ENCODE data around the gene TP53I3. TPM values are rescaled to one million over a fixed set of nuclear protein-coding genes. Genes with fewer than 3 reads are reported as not detected.
"Not testable (repeated sequence)": the region's sequence is repeated elsewhere in the genome, so short reads cannot be mapped to it uniquely, and the experiment has no call there.

The TP53I3 gene
- total RNA-seq, 2 experiments from 2014 or later: 5.3 to 6.5 TPM

GRCh38 chr2:24093270-24093669, 8.6 kb upstream of the TP53I3 start:
- H3K36me3 Mint-ChIP-seq (ENCODE audit: low read depth); H3K27ac Mint-ChIP-seq; H3K4me3 Mint-ChIP-seq; ATAC-seq; H3K27me3 Mint-ChIP-seq (ENCODE audit: low read depth); POLR2A ChIA-PET; H3K9me3 Mint-ChIP-seq (ENCODE audit: insufficient read depth); DNase-seq; H3K4me1 Mint-ChIP-seq (ENCODE audit: low read depth); CTCF ChIA-PET: not testable (repeated sequence)

GRCh38 chr2:24088821-24089359, 4.3 kb upstream of the TP53I3 start:
- Mint-ChIP-seq H3K4me3 (no peak overlapping the region), H3K4me1 (ENCODE audit: low read depth) (peaks cover 11% of the 10 kb centered on the region), H3K27me3 (ENCODE audit: low read depth) (no peaks in the 10 kb centered on the region), H3K36me3 (ENCODE audit: low read depth) (peaks cover 2% of the 10 kb centered on the region), H3K27ac (no peak overlapping the region), H3K9me3 (ENCODE audit: insufficient read depth) (no peaks in the 10 kb centered on the region)
- ChIA-PET CTCF (no interaction called here), POLR2A (no interaction called here)
- DNase-seq (no peak), ATAC-seq (no peak)

- no peaks in the 10 kb centered on the region for H3K9me3 Mint-ChIP-seq (ENCODE audit: insufficient read depth)
- POLR2A ChIA-PET: no interaction called here
- CTCF ChIA-PET: interaction anchor here (1.5 kb wide), 1 partner anchor 40 kb away, joined by 4 read pairs; the partner anchor contains the start of gene WDCP
Observed at GRCh38 chr2:24087032-24087431, 2.4 kb upstream of the TP53I3 start.

GRCh38 chr2:24086241-24086640, 1.6 kb upstream of the TP53I3 start:
- no peak for ATAC-seq
- Mint-ChIP-seq H3K4me3 (no peak overlapping the region), H3K27ac (no peak overlapping the region), H3K27me3 (ENCODE audit: low read depth) (no peaks in the 10 kb centered on the region), H3K4me1 (ENCODE audit: low read depth) (peaks cover 19% of the 10 kb centered on the region), H3K36me3 (ENCODE audit: low read depth) (peaks cover 7% of the 10 kb centered on the region), H3K9me3 (ENCODE audit: insufficient read depth) (no peaks in the 10 kb centered on the region)
- no peak for DNase-seq
- CTCF ChIA-PET: no interaction called here
- POLR2A ChIA-PET: no interaction called here

More at GRCh38 chr2:24087032-24087431, 2.4 kb upstream of the TP53I3 start:
- Mint-ChIP-seq H3K4me1 (ENCODE audit: low read depth) (peaks cover 19% of the 10 kb centered on the region), H3K4me3 (no peak overlapping the region), H3K36me3 (ENCODE audit: low read depth) (peaks cover 4% of the 10 kb centered on the region), H3K27ac (no peak overlapping the region), H3K27me3 (ENCODE audit: low read depth) (no peaks in the 10 kb centered on the region)
- ATAC-seq (no peak), DNase-seq (no peak)

GRCh38 chr2:24085200-24085489, 511 bp upstream of the TP53I3 start:
- peaks cover 9% of the 10 kb centered on the region for H3K36me3 Mint-ChIP-seq (ENCODE audit: low read depth)
- POLR2A ChIA-PET: interaction anchor here (0.6 to 2.0 kb wide), 3 partner anchors 9 to 158 kb away, joined by 3 to 5 read pairs (median 4); partner anchors contain the start of genes ATAD2B and SF3B6
- H3K9me3 Mint-ChIP-seq (ENCODE audit: insufficient read depth): no peaks in the 10 kb centered on the region
- no peak for ATAC-seq
- H3K4me1 Mint-ChIP-seq (ENCODE audit: low read depth): peaks cover 19% of the 10 kb centered on the region
- H3K27ac Mint-ChIP-seq: no peak overlapping the region
- no peaks in the 10 kb centered on the region for H3K27me3 Mint-ChIP-seq (ENCODE audit: low read depth)
- H3K4me3 Mint-ChIP-seq: peak overlapping the region; percentile 88
- DNase-seq: no peak
- CTCF ChIA-PET: interaction anchor here (1.0 to 4.6 kb wide), 25 partner anchors 9 to 742 kb away, joined by 3 to 74 read pairs (median 7); partner anchors contain the start of genes ATAD2B, FAM228B, FKBP1B and PFN4

GRCh38 chr2:24083567-24084385, 858 bp downstream of the TP53I3 start:
- POLR2A ChIA-PET: interaction anchor here (0.6 to 2.3 kb wide), 9 partner anchors 10 to 259 kb away, joined by 3 to 22 read pairs (median 5); partner anchors contain the start of genes ATAD2B and WDCP
- DNase-seq (peak; percentile 76), ATAC-seq (peak; percentile 74)
- Mint-ChIP-seq H3K36me3 (ENCODE audit: low read depth) (peaks cover 9% of the 10 kb centered on the region), H3K4me1 (ENCODE audit: low read depth) (peaks cover 19% of the 10 kb centered on the region), H3K27me3 (ENCODE audit: low read depth) (no peaks in the 10 kb centered on the region), H3K27ac (peak overlapping the region; percentile 92), H3K9me3 (ENCODE audit: insufficient read depth) (no peaks in the 10 kb centered on the region), H3K4me3 (peak overlapping the region; percentile 88)
- CTCF ChIA-PET: interaction anchor here (0.6 to 4.6 kb wide), 39 partner anchors 10 to 744 kb away, joined by 3 to 74 read pairs (median 5); partner anchors contain the start of genes ATAD2B, FAM228B, FKBP1B and PFN4

GRCh38 chr2:24082787-24083566, 1.7 kb downstream of the TP53I3 start:
- CTCF ChIA-PET: interaction anchor here (0.6 to 4.6 kb wide), 25 partner anchors 9 to 259 kb away, joined by 3 to 74 read pairs (median 6); partner anchors contain the start of genes ATAD2B, FAM228B, FKBP1B and PFN4
- peak overlapping the region; percentile 88 for H3K4me3 Mint-ChIP-seq

GRCh38 chr2:24080701-24081100, 3.9 kb downstream of the TP53I3 start:
- no peak overlapping the region for H3K27ac Mint-ChIP-seq
- H3K27me3 Mint-ChIP-seq (ENCODE audit: low read depth): no peaks in the 10 kb centered on the region
- H3K36me3 Mint-ChIP-seq (ENCODE audit: low read depth): peaks cover 9% of the 10 kb centered on the region
- peaks cover 32% of the 10 kb centered on the region for H3K4me1 Mint-ChIP-seq (ENCODE audit: low read depth)
- H3K9me3 Mint-ChIP-seq (ENCODE audit: insufficient read depth): no peaks in the 10 kb centered on the region
- no peak for ATAC-seq
- ChIA-PET POLR2A (interaction anchor here (0.8 kb wide), 1 partner anchor 66 kb away, joined by 3 read pairs; no protein-coding TSS in a partner anchor), CTCF (interaction anchor here (1.2 to 4.6 kb wide), 3 partner anchors 21 to 256 kb away, joined by 3 to 74 read pairs (median 11); partner anchors contain the start of gene ATAD2B)
- no peak overlapping the region for H3K4me3 Mint-ChIP-seq
- DNase-seq: peak; percentile 17

More at GRCh38 chr2:24082787-24083566, 1.7 kb downstream of the TP53I3 start:
- H3K4me1 Mint-ChIP-seq (ENCODE audit: low read depth): peaks cover 25% of the 10 kb centered on the region
- peaks cover 9% of the 10 kb centered on the region for H3K36me3 Mint-ChIP-seq (ENCODE audit: low read depth)
- no peak for DNase-seq
- POLR2A ChIA-PET: interaction anchor here (0.6 to 2.3 kb wide), 8 partner anchors 10 to 258 kb away, joined by 3 to 22 read pairs (median 6); partner anchors contain the start of genes ATAD2B and WDCP
- H3K27ac Mint-ChIP-seq: peak overlapping the region; percentile 92
- no peaks in the 10 kb centered on the region for H3K27me3 Mint-ChIP-seq (ENCODE audit: low read depth)
- ATAC-seq: no peak
- H3K9me3 Mint-ChIP-seq (ENCODE audit: insufficient read depth): no peaks in the 10 kb centered on the region

- Mint-ChIP-seq H3K4me3 (peak overlapping the region; percentile 98), H3K27me3 (ENCODE audit: low read depth) (no peaks in the 10 kb centered on the region), H3K9me3 (ENCODE audit: insufficient read depth) (no peaks in the 10 kb centered on the region), H3K36me3 (ENCODE audit: low read depth) (peaks cover 13% of the 10 kb centered on the region), H3K4me1 (ENCODE audit: low read depth) (peaks cover 33% of the 10 kb centered on the region), H3K27ac (peak overlapping the region; percentile 98)
- ATAC-seq (no peak), DNase-seq (peak; percentile 14)
- POLR2A ChIA-PET: interaction anchor here (0.9 to 4.0 kb wide), 2 partner anchors 11 to 152 kb away, joined by 4 to 37 read pairs; partner anchors contain the start of gene ATAD2B
- CTCF ChIA-PET: interaction anchor here (1.5 to 1.7 kb wide), 2 partner anchors 8 to 253 kb away, joined by 3 to 5 read pairs; no protein-coding TSS in a partner anchor
Observed at GRCh38 chr2:24077879-24078278, 6.8 kb downstream of the TP53I3 start.

GRCh38 chr2:24077535-24077877, 7.1 kb downstream of the TP53I3 start:
- ChIA-PET CTCF (interaction anchor here (1.7 to 2.3 kb wide), 3 partner anchors 11 to 253 kb away, joined by 5 to 23 read pairs (median 13); partner anchors contain the start of gene ATAD2B), POLR2A (interaction anchor here (0.9 to 4.0 kb wide), 2 partner anchors 11 to 151 kb away, joined by 4 to 37 read pairs; partner anchors contain the start of gene ATAD2B)
- no peak for DNase-seq
- no peaks in the 10 kb centered on the region for H3K9me3 Mint-ChIP-seq (ENCODE audit: insufficient read depth)
- H3K27me3 Mint-ChIP-seq (ENCODE audit: low read depth): no peaks in the 10 kb centered on the region
- H3K4me1 Mint-ChIP-seq (ENCODE audit: low read depth): peaks cover 37% of the 10 kb centered on the region
- H3K27ac Mint-ChIP-seq: peak overlapping the region; percentile 98
- H3K36me3 Mint-ChIP-seq (ENCODE audit: low read depth): peaks cover 13% of the 10 kb centered on the region
- peak overlapping the region; percentile 98 for H3K4me3 Mint-ChIP-seq
- ATAC-seq: no peak

All from activated CD8-positive, alpha-beta T cell treated with anti-CD3 and anti-CD28 coated beads, Interleukin-2, amount 10 ng/mL, durations not matched to agents 7 days and 5 days (primary cell).